Measurements from ENCODE around the gene SEMA4B.
A peak's percentile ranks its signal among the peaks of the same experiment; 100 is the strongest.

The SEMA4B gene

GRCh38 chr15:90188914-90189748, 12.0 kb upstream of the SEMA4B start:
- no peak for TF ChIP-seq CTCF (conservative IDR thresholded peaks at IDR 0.05; ENCODE audit: low read length)
- TF ChIP-seq EZH2phosphoT487 (IDR thresholded peaks at IDR 0.05; ENCODE audit: borderline replicate concordance): no peak
- Histone ChIP-seq H3K9ac (ENCODE audit: low read depth, low read length, poor library complexity, severe bottlenecking) (no peak overlapping the region), H3K79me2 (ENCODE audit: insufficient read depth, low read length) (no peaks in the 10 kb centered on the region), H3K4me1 (ENCODE audit: insufficient read depth, low read length, poor library complexity, severe bottlenecking) (peaks cover 39% of the 10 kb centered on the region), H4K20me1 (ENCODE audit: insufficient read depth, low read length, poor library complexity, severe bottlenecking) (no peaks in the 10 kb centered on the region), H3K9me2 (replicated peaks; ENCODE audit: low read depth, low read length) (no peaks in the 10 kb centered on the region), H3K9me3 (ENCODE audit: insufficient read depth, low read depth, low read length) (no peaks in the 10 kb centered on the region), H2AFZ (ENCODE audit: low read length) (0 out of 2 replicates have a peak overlapping the region, but pooled peaks have one; percentile 35), H3K27me3 (ENCODE audit: insufficient read depth, low read length, poor library complexity, severe bottlenecking) (no peaks in the 10 kb centered on the region), H3K4me3 (ENCODE audit: low read length, poor library complexity, severe bottlenecking) (no peak overlapping the region), H3K4me2 (ENCODE audit: low read depth, low read length, poor library complexity, severe bottlenecking) (no peak overlapping the region), H3F3A (ENCODE audit: low read depth) (no peaks in the 10 kb centered on the region), H3K36me3 (ENCODE audit: insufficient read depth, low read length) (no peaks in the 10 kb centered on the region)

GRCh38 chr15:90189781-90190467, 11.2 kb upstream of the SEMA4B start:
- H3K79me2 ChIP-seq (ENCODE audit: insufficient read depth, low read length): no peaks in the 10 kb centered on the region
- H3K27me3 ChIP-seq (ENCODE audit: insufficient read depth, low read length, poor library complexity, severe bottlenecking): no peaks in the 10 kb centered on the region
- no peak overlapping the region for H3K4me2 ChIP-seq (ENCODE audit: low read depth, low read length, poor library complexity, severe bottlenecking)
- TF ChIP-seq EZH2phosphoT487 (IDR thresholded peaks at IDR 0.05; ENCODE audit: borderline replicate concordance) (no peak), CTCF (conservative IDR thresholded peaks at IDR 0.05; ENCODE audit: low read length) (no peak)
- H3K4me1 ChIP-seq (ENCODE audit: insufficient read depth, low read length, poor library complexity, severe bottlenecking): peaks cover 42% of the 10 kb centered on the region
- H3K36me3 ChIP-seq (ENCODE audit: insufficient read depth, low read length): no peaks in the 10 kb centered on the region
- no peaks in the 10 kb centered on the region for H4K20me1 ChIP-seq (ENCODE audit: insufficient read depth, low read length, poor library complexity, severe bottlenecking)
- no peak overlapping the region for H3K4me3 ChIP-seq (ENCODE audit: low read length, poor library complexity, severe bottlenecking)
- H3K9me3 ChIP-seq (ENCODE audit: insufficient read depth, low read depth, low read length): no peaks in the 10 kb centered on the region
- no peak overlapping the region for H3K9ac ChIP-seq (ENCODE audit: low read depth, low read length, poor library complexity, severe bottlenecking)
- H3F3A ChIP-seq (ENCODE audit: low read depth): no peaks in the 10 kb centered on the region
- H2AFZ ChIP-seq (ENCODE audit: low read length): peak overlapping the region; percentile 35; the same call in 1 of the 2 replicates
- H3K9me2 ChIP-seq (replicated peaks; ENCODE audit: low read depth, low read length): no peaks in the 10 kb centered on the region

GRCh38 chr15:90190606-90191343, 10.4 kb upstream of the SEMA4B start:
- no peak overlapping the region for H3K4me2 ChIP-seq (ENCODE audit: low read depth, low read length, poor library complexity, severe bottlenecking)
- H3K9me2 ChIP-seq (replicated peaks; ENCODE audit: low read depth, low read length): no peaks in the 10 kb centered on the region
- TF ChIP-seq EZH2phosphoT487 (IDR thresholded peaks at IDR 0.05; ENCODE audit: borderline replicate concordance) (no peak), CTCF (conservative IDR thresholded peaks at IDR 0.05; ENCODE audit: low read length) (no peak)
- no peak overlapping the region for H2AFZ ChIP-seq (ENCODE audit: low read length)
- H3K4me3 ChIP-seq (ENCODE audit: low read length, poor library complexity, severe bottlenecking): no peak overlapping the region
- no peaks in the 10 kb centered on the region for H3K27me3 ChIP-seq (ENCODE audit: insufficient read depth, low read length, poor library complexity, severe bottlenecking)
- no peaks in the 10 kb centered on the region for H3F3A ChIP-seq (ENCODE audit: low read depth)
- peak overlapping the region; percentile 56 for H3K9ac ChIP-seq (ENCODE audit: low read depth, low read length, poor library complexity, severe bottlenecking)
- no peaks in the 10 kb centered on the region for H3K79me2 ChIP-seq (ENCODE audit: insufficient read depth, low read length)
- H3K4me1 ChIP-seq (ENCODE audit: insufficient read depth, low read length, poor library complexity, severe bottlenecking): peaks cover 43% of the 10 kb centered on the region
- no peaks in the 10 kb centered on the region for H4K20me1 ChIP-seq (ENCODE audit: insufficient read depth, low read length, poor library complexity, severe bottlenecking)
- no peaks in the 10 kb centered on the region for H3K36me3 ChIP-seq (ENCODE audit: insufficient read depth, low read length)
- H3K9me3 ChIP-seq (ENCODE audit: insufficient read depth, low read depth, low read length): no peaks in the 10 kb centered on the region

Measured in Loucy (cell line).